HCT116 (cell line): ENCODE measurements around the gene SYCP2. TPM values are rescaled to one million over a fixed set of nuclear protein-coding genes. Genes with fewer than 3 reads are reported as not detected.

Experiments used
- ATAC-seq: fragments of 200-7000 bp; cut with Tn5 transposase; 2 replicates; pipeline ENCODE4 v1.9.1; 2020; ENCODE audit warnings: mild to moderate bottlenecking, moderate library complexity
- BruUV-seq: library from RNA; stranded (reverse); fragments of 400-500 nt; replicated peaks from 2 replicates; lab custom pipeline; 2021; lab: Mats Ljungman, UMichigan
- CTCF ChIA-PET: fragments of 300-600 bp; sonication (Branson Sonifier 250); formaldehyde crosslinking; loops from one replicate; lab custom pipeline; 2021; ENCODE audit warnings: antibody characterized with exemption; lab: Charles Lee
- POLR2A ChIA-PET: fragments of 300-600, 350-600 bp; sonication (Branson Sonifier 250); formaldehyde crosslinking; loops from one replicate; lab custom pipeline; 2021; ENCODE audit warnings: antibody characterized with exemption; lab: Charles Lee
- RAD21 ChIA-PET, 2 experiments: fragments of 300-600 bp; sonication (Branson Sonifier 250); formaldehyde crosslinking; loops; one replicate each; lab custom pipeline; 2023; ENCODE audit warnings: low total read pairs in 2 of 2; ENCODE audit not compliant: uncharacterized antibody in 2 of 2, unreplicated experiment in 2 of 2, low non-redundant PET in 1 of 2; lab: Charles Lee
- DNase-seq: peaks from one replicate; pipeline ENCODE4 v3.0.0-alpha.2; 2010; ENCODE audit warnings: low read depth, low spot score
- H2AFZ ChIP-seq: fragments of 200-600 bp; shearing (Covaris generic), sonication (generic); 2 replicates; pipeline ENCODE4 v1.6.1; 2017; ENCODE audit warnings: low read depth, mixed run types, mixed read lengths, antibody characterized with exemption, low read length; ENCODE audit not compliant: poor library complexity, severe bottlenecking
- H3K27ac ChIP-seq: 2 replicates; pipeline ENCODE4 v1.5.1; 2012; ENCODE audit warnings: low read depth, low read length
- H3K27me3 ChIP-seq: fragments of 200-600 bp; sonication (generic); 2 replicates; pipeline ENCODE4 v1.6.1; 2016; ENCODE audit warnings: mixed run types, low read length, mixed read lengths; ENCODE audit not compliant: insufficient read depth
- H3K36me3 ChIP-seq, 2 experiments: fragments of 200-500 bp in 1 of 2; fragments of 200-600 bp in 1 of 2; sonication (Bioruptor generic) in 1 of 2; sonication (generic) in 1 of 2; 2 replicates each; pipeline versions ENCODE4 v1.5.1 to v1.6.1; 2014 to 2016; ENCODE audit warnings: low read length in 2 of 2, inconsistent platforms in 1 of 2, mixed read lengths in 1 of 2, mixed run types in 1 of 2; ENCODE audit not compliant: insufficient read depth in 2 of 2, control insufficient read depth in 1 of 2
- H3K4me1 ChIP-seq, 2 experiments: fragments of 200-600 bp in 1 of 2; sonication (generic) in 1 of 2; 2 replicates each; pipeline versions ENCODE4 v1.5.1 to v1.6.1; 2012 to 2017; ENCODE audit warnings: low read length in 2 of 2, inconsistent platforms in 1 of 2, mild to moderate bottlenecking in 1 of 2, mixed read lengths in 1 of 2, mixed run types in 1 of 2, moderate library complexity in 1 of 2; ENCODE audit not compliant: insufficient read depth in 2 of 2, control insufficient read depth in 1 of 2
- H3K4me2 ChIP-seq: fragments of 200-600 bp; sonication (generic); 2 replicates; pipeline ENCODE4 v1.6.1; 2017; ENCODE audit warnings: mixed run types, low read length, mixed read lengths
- H3K4me3 ChIP-seq, 2 experiments: fragments of 200-600 bp in 1 of 2; sonication (generic) in 1 of 2; replicated peaks in 1 of 2; 2 replicates each; pipeline ENCODE4 v1.5.1; 2011 to 2016; ENCODE audit warnings: low read length in 2 of 2, control low read depth in 1 of 2, low read depth in 1 of 2, mild to moderate bottlenecking in 1 of 2, mixed read lengths in 1 of 2, mixed run types in 1 of 2
- H3K79me2 ChIP-seq: fragments of 200-600 bp; sonication (generic); 2 replicates; pipeline ENCODE4 v1.6.1; 2017; ENCODE audit warnings: mild to moderate bottlenecking, mixed run types, low read length, moderate library complexity, mixed read lengths; ENCODE audit not compliant: insufficient read depth
- H3K9ac ChIP-seq: fragments of 200-600 bp; sonication (generic); 2 replicates; pipeline ENCODE4 v1.6.1; 2016; ENCODE audit warnings: low read length, mixed read lengths
- H3K9me2 ChIP-seq: fragments of 200-600 bp; sonication (generic), shearing (Covaris generic); 2 replicates; pipeline ENCODE4 v1.6.1; 2017; ENCODE audit warnings: mixed run types, mild to moderate bottlenecking, moderate library complexity; ENCODE audit not compliant: insufficient read depth
- H3K9me3 ChIP-seq, 2 experiments: fragments of 200-500 bp in 1 of 2; fragments of 200-600 bp in 1 of 2; sonication (Bioruptor generic) in 1 of 2; sonication (generic) in 1 of 2; 2 replicates each; pipeline ENCODE4 v1.6.1; 2014 to 2017; ENCODE audit warnings: low read length in 2 of 2, mixed read lengths in 2 of 2, inconsistent platforms in 1 of 2, low read depth in 1 of 2, mild to moderate bottlenecking in 1 of 2, mixed run types in 1 of 2, moderate library complexity in 1 of 2; ENCODE audit not compliant: control insufficient read depth in 1 of 2, insufficient read depth in 1 of 2
- H4K20me1 ChIP-seq: fragments of 200-600 bp; sonication (generic), shearing (Covaris generic); 2 replicates; pipeline ENCODE4 v1.6.1; 2017; ENCODE audit warnings: mixed run types, mild to moderate bottlenecking, moderate library complexity; ENCODE audit not compliant: insufficient read depth
- CBX3 ChIP-seq: IDR thresholded peaks from 2 replicates; pipeline ENCODE4 v1.6.1; 2012; ENCODE audit warnings: low read depth
- CEBPB ChIP-seq: IDR thresholded peaks from 2 replicates; pipeline ENCODE4 v1.6.1; 2012; ENCODE audit warnings: low read depth
- ELF1 ChIP-seq: IDR thresholded peaks from 2 replicates; pipeline ENCODE4 v1.6.1; 2012; ENCODE audit warnings: low read depth, borderline replicate concordance
- EZH2 ChIP-seq: fragments of 200-600 bp; sonication (generic); IDR thresholded peaks from 2 replicates; pipeline ENCODE4 v1.6.1; 2017; ENCODE audit warnings: antibody characterized with exemption, mixed run types
- FOSL1 ChIP-seq: IDR thresholded peaks from 2 replicates; pipeline ENCODE4 v1.6.1; 2012; ENCODE audit warnings: low read depth
- POLR2A ChIP-seq: IDR thresholded peaks from 2 replicates; pipeline ENCODE4 v1.7.0; 2011; ENCODE audit warnings: borderline replicate concordance; ENCODE audit not compliant: insufficient read depth, insufficient read length; ENCODE audit errors: extremely low read depth
- POLR2AphosphoS5 ChIP-seq: IDR thresholded peaks from 2 replicates; pipeline ENCODE4 v1.6.1; 2011; ENCODE audit warnings: mild to moderate bottlenecking, low read depth, low read length, moderate library complexity
- RAD21 ChIP-seq: IDR thresholded peaks from 2 replicates; pipeline ENCODE4 v1.6.1; 2012; ENCODE audit warnings: low read depth, mild to moderate bottlenecking
- SIN3A ChIP-seq: IDR thresholded peaks from 2 replicates; pipeline ENCODE4 v1.6.1; 2012; ENCODE audit warnings: low read depth
- SRF ChIP-seq: IDR thresholded peaks from 2 replicates; pipeline ENCODE4 v1.6.1; 2012; ENCODE audit warnings: low read depth
- ZNF274 ChIP-seq: fragments of 200-500 bp; sonication (Bioruptor generic); IDR thresholded peaks from 2 replicates; pipeline ENCODE4 v1.6.1; 2014; ENCODE audit warnings: mild to moderate bottlenecking, low read depth, low read length, inconsistent platforms
- intact Hi-C: fragments of 100-400 bp; cut with micrococcal nuclease; formaldehyde crosslinking; loops from 2 replicates; pipeline ENCODE4 v1.10.0; 2022
- total RNA-seq: library from RNA; stranded (reverse); gene quantifications from one replicate; pipeline ENCODE4 v1.2.1, GENCODE V29; 2021; ENCODE audit not compliant: unreplicated experiment
- TF ChIP-seq, protein P1 (sequence below): IDR thresholded peaks from 2 replicates; pipeline ENCODE4 v1.6.1; 2012
- TF ChIP-seq, protein P2 (sequence below): IDR thresholded peaks from 2 replicates; pipeline ENCODE4 v1.6.1; 2012
- TF ChIP-seq, protein P3 (sequence below), 3 experiments: fragments of 200-600 bp in 1 of 3; sonication (generic) in 1 of 3; IDR thresholded peaks in 2 of 3; conservative IDR thresholded peaks in 1 of 3; 2 replicates each; pipeline ENCODE4 v1.5.1; 2012 to 2017; ENCODE audit warnings: low read depth in 2 of 3, low read length in 2 of 3, antibody characterized with exemption in 1 of 3, borderline replicate concordance in 1 of 3, control low read depth in 1 of 3, mild to moderate bottlenecking in 1 of 3, mixed read lengths in 1 of 3, mixed run types in 1 of 3, moderate library complexity in 1 of 3; ENCODE audit not compliant: insufficient read depth in 1 of 3

Gene SYCP2
- total RNA-seq, 1 experiment from 2014 or later: 0.59 TPM

DNA sequence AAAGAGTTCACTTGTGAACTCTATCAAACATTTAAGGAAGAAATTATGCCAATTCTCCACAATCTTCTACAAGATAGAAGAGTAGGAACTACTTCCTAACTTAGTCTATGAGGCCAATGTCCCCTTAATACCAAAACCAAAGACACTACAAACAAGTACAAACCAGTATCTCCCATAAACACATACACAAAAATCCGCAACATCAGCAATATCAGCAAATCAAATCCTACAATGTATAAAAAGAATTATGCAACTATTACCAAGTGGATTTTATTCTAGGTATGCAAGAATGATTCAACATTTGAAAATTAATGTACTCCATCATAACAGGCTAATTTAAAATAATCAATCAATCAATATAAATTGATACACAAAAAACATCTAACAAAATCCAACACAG, 45.4 kb downstream of the SYCP2 start:
- intact Hi-C loops: no loop called here
- DNase-seq (no peak), ATAC-seq (no peak)
- H3K9me3 ChIP-seq: no peaks in the 10 kb centered on the region
- H3K36me3 ChIP-seq: no peaks in the 10 kb centered on the region
- POLR2A ChIA-PET: no interaction called here
- H3K27ac ChIP-seq: no peak overlapping the region
- H3K27me3 ChIP-seq: peaks cover 18% of the 10 kb centered on the region; the same call in 1 of the 2 replicates
- no TSS peak for BruUV-seq
- H3K9ac ChIP-seq: no peak overlapping the region
- no peaks in the 10 kb centered on the region for H3K9me2 ChIP-seq
- no peak overlapping the region for H3K4me3 ChIP-seq
- no peak overlapping the region for H2AFZ ChIP-seq
- CTCF ChIA-PET: no interaction called here
- TF ChIP-seq SIN3A: no peak
- TF ChIP-seq SRF: no peak
- no peak for TF ChIP-seq POLR2A
- no peak for TF ChIP-seq FOSL1
- TF ChIP-seq, protein P1, sequence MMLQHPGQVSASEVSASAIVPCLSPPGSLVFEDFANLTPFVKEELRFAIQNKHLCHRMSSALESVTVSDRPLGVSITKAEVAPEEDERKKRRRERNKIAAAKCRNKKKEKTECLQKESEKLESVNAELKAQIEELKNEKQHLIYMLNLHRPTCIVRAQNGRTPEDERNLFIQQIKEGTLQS: no peak
- TF ChIP-seq RAD21: no peak
- TF ChIP-seq CBX3: no peak
- TF ChIP-seq CEBPB: no peak
- TF ChIP-seq EZH2: no peak
- no peak overlapping the region for H3K4me2 ChIP-seq
- H3K79me2 ChIP-seq: no peaks in the 10 kb centered on the region
- no peaks in the 10 kb centered on the region for H3K4me1 ChIP-seq
- RAD21 ChIA-PET: no interaction called here
- H4K20me1 ChIP-seq: no peaks in the 10 kb centered on the region

DNA sequence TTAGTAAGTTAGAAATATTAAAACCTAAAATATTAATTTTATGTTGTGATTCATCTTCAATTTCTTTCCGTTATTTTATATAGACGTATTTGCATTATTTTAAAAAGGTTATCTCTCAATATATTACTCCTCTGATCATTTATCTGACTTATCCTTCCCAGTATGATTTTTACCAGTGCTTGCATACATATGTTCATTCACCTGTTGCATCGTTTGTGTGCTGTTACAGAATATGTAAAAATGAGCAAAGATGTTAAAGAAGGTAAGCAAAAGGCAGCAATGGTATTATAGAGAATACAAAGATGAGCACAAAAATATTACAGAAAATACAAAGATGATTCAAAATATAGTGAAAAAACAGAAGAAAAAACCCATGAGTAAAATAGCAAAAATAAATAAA, 48.9 kb downstream of the SYCP2 start:
- Histone ChIP-seq H2AFZ (no peak overlapping the region), H3K9ac (no peak overlapping the region), H4K20me1 (no peaks in the 10 kb centered on the region), H3K9me3 (no peaks in the 10 kb centered on the region), H3K27ac (no peak overlapping the region), H3K4me3 (no peak overlapping the region), H3K4me1 (no peaks in the 10 kb centered on the region), H3K27me3 (peaks cover 6% of the 10 kb centered on the region; the same call in 1 of the 2 replicates), H3K4me2 (no peak overlapping the region), H3K9me2 (no peaks in the 10 kb centered on the region), H3K79me2 (no peaks in the 10 kb centered on the region), H3K36me3 (no peaks in the 10 kb centered on the region)
- POLR2A ChIA-PET: no interaction called here
- no peak for DNase-seq
- CTCF ChIA-PET: no interaction called here
- RAD21 ChIA-PET: no interaction called here
- intact Hi-C loops: no loop called here
- no peak for TF ChIP-seq POLR2A
- no peak for TF ChIP-seq RAD21
- TF ChIP-seq POLR2AphosphoS5: no peak
- TF ChIP-seq, protein P2, sequence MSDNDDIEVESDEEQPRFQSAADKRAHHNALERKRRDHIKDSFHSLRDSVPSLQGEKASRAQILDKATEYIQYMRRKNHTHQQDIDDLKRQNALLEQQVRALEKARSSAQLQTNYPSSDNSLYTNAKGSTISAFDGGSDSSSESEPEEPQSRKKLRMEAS: no peak
- no peak for TF ChIP-seq ELF1
- TF ChIP-seq, protein P3, sequence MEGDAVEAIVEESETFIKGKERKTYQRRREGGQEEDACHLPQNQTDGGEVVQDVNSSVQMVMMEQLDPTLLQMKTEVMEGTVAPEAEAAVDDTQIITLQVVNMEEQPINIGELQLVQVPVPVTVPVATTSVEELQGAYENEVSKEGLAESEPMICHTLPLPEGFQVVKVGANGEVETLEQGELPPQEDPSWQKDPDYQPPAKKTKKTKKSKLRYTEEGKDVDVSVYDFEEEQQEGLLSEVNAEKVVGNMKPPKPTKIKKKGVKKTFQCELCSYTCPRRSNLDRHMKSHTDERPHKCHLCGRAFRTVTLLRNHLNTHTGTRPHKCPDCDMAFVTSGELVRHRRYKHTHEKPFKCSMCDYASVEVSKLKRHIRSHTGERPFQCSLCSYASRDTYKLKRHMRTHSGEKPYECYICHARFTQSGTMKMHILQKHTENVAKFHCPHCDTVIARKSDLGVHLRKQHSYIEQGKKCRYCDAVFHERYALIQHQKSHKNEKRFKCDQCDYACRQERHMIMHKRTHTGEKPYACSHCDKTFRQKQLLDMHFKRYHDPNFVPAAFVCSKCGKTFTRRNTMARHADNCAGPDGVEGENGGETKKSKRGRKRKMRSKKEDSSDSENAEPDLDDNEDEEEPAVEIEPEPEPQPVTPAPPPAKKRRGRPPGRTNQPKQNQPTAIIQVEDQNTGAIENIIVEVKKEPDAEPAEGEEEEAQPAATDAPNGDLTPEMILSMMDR (IDR thresholded peaks at IDR 0.05 in 2 of 3, conservative IDR thresholded peaks at IDR 0.05 in 1 of 3; ENCODE audit: borderline replicate concordance in 1 of 3, insufficient read depth in 1 of 3, low read depth in 2 of 3, low read length in 2 of 3): no peak
- TF ChIP-seq, protein P1: no peak
- no peak for TF ChIP-seq ZNF274
- TF ChIP-seq CBX3: no peak
- no peak for ATAC-seq
- BruUV-seq: no TSS peak
